CD4-positive, alpha-beta T cell treated with Interleukin-15 for 4 hours (primary cell): ENCODE data around the gene SETBP1.

Source experiments
- DNase-seq: peaks from one replicate; pipeline ENCODE4 v3.0.0-alpha.2; 2020; ENCODE audit warnings: low spot score

Gene SETBP1

DNA sequence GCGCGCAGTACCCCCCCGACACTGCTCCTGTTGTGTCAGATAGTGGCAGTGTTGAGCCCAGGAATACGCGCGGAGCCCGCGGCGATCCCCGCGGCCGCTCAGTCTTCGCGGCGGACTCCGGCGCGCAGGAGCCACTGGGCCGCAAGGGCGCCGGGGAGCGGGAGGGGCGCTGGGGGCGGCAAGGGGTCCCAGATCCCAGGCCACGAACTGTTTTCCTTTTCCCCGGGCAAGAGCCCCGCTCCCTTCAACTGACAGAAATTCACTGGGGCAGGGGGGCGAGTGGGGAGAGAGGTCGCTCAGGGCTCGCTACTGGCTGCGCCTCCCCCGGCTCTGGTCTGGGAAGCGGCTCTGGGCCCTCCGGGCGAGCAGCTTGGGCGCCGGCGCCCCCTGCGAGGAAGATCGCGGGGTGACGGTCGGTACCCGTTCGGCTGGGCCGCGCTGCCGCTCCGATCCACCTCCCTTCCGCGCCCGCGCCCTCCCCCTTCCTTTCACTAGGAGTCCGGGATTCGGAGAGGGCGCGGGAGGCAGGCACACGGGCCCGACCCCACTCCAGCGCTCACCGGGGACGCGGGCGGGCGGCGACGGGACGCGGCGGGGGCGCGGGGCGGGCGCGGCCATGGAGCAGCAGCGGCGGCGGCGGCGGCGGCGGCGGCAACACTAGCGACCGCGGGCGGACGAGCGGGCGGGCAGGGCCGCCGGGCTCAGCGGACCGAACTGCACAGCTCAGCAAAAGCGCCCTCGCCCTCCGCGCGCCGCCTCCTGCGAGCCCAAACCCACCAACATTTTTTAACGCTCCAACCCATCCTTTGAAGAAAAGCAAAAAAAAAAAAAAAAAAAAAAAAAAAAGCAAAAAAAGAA, 1.4 kb upstream of the SETBP1 start:
- peak; percentile 78 for DNase-seq

DNA sequence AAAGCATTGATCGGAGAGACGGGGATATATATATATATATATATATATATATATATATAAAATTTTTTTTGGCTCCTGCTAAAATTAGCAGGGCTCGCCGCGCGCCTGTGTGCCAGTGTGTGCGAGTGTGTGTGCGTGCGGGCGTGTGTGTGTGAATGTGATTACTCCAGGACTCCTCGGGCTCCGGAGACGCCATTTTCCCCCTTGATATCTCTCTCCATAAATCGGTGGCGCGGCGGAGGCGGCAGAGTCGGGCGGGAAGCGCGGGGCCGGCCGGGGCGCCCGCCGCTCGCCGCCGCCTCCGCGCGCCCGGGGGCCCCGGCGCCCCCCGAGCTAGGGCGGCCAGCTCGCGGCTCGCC, 795 bp upstream of the SETBP1 start:
- peak; percentile 22 for DNase-seq

DNA sequence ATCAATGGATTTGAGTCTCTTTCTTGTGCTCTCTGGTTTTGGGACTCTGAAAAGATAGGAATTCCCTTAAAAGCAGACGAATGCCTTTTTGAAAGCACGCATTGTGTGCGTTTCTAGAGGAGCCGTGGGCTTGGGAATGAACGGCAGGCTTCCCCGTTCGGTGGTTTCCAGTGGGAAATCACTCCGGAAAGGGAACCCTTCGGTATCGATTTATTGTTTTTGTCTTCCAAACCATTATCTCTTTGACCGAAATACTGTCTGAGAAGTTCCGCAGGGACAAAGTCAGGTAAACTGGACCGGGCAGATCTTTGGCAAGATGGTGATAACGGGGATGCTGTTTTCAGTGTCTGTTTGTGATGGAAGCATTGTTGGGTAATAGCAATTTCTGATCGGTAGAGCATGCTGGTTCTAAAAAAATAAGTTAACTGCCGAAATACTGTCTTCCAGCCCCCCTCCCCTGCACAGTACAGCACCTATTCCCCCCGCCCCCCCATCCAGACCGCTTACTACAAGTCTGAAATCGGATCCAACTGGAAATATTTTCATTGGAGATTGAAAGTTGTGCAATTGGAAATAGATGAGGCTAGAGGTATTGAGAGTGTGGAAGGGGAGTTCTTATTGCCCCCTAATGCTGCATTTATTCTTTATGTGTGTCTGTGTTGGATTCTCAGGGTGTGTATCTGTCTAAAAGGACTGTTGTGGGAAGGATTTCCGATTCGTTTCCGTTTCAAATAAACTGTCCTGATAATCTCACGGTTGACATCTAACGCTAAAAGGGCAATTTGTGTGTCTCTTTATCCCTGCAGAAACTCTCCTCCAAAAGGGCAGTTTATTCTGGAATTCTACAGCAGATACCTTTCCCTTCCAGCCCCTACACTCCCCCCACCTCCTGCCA, 635 bp downstream of the SETBP1 start:
- no peak for DNase-seq

DNA sequence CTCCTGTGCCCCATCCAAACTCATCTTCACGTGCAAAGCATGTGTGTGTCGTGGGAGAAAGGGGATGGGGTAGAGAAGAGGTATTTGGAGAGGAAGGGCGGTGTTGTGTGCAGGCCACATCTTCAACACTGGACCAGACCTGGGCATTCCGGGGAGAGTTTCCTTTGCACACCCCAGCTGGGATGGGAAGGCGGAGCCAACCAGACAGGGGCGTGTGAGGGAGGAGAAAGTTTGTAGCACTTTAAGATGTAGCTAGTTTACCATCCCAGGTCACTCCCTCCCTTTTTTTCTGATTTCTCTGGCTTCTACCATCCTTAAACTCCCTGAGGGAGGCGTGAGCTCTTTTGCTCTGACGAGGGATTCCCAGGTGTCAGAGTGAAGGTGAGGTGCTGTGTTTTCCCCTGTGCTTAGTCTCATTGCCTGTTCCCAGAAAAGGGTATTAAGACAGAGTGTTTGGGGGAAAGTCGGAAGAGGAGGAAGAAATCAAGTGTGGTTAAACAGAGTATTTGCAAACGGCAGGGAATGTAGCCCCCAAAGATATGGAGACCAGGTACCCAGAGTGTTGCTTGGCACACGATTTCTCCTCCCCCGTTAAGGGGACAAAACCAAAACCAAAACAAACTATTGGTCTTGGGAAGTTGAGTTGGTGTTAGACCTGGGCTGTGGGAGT, 1.6 kb downstream of the SETBP1 start:
- DNase-seq, result no peak

DNA sequence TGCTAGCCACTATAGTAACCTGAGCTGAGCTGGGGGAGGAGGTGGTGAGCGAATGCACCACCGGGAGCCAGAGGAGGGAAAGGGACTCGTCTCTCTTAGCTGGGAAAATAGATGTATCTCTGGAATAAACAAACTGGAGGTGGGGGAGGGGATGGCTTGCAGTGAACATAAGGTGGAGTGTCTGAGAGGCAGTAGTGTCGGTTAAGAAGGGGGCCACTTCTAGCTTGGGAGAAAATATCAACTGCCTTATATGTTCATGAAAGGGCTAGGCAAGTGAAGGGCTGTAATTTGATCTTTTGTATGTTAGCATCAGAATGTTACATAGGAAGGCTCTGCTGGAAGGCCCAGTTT, 2.2 kb downstream of the SETBP1 start:
- no peak for DNase-seq

DNA sequence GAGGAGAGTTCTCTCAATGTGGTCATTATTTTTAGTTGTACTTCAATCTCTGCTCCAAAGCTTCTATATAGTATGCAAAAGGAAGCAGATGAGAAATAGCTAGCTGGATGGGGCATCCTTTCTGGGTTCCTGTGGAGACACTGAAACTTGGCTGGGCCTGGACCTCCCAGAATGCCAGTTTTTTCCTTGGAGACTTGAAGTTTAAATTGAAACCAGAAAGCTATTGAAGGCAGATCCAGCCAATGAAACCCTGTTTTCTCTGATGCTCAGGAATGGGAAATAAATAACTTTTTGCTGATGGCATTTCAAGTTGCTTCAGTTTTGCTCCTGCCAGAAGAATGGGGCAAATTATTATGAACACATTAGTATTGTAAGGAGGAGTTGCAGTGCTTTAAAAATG, 2.9 kb downstream of the SETBP1 start:
- no peak for DNase-seq

DNA sequence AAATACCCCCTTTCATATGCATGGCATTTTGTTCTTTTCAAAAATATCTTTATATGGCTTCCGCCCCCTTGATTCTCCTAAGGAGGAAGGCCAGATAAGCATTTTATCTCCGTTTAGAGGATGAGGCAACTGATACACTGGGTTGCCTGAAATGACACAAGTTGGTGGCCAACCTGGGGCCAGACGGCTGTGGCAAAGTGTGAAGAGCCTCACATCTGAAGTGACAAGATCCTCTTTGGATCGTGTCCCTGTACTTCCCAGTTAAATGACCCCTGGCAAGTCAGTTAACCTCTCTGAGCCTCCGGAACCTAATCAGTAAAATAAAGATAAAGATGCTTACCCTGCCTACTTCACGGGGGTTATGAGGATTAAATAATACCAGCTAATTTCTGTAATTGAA, 4.6 kb downstream of the SETBP1 start:
- no peak for DNase-seq

DNA sequence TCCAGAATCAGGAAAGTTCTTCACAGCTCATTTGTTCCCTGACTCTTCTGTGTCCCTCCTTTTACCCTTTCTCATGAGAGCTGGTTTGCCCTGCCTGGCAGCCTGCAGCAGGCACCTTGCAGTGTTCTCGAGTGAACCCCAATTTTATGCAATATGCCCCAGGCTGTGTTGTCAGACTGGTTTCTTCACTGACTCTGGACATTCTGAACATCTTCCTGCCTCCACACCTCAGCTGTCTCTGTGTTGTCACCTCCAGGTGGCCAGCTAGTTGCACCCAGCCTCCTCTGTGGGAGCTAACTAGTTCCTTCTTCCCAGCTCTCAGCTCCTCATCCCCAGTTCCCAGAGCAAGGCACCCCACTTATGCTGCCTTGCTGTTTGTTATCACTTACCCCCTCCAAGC, 5.5 kb downstream of the SETBP1 start:
- DNase-seq, result no peak

DNA sequence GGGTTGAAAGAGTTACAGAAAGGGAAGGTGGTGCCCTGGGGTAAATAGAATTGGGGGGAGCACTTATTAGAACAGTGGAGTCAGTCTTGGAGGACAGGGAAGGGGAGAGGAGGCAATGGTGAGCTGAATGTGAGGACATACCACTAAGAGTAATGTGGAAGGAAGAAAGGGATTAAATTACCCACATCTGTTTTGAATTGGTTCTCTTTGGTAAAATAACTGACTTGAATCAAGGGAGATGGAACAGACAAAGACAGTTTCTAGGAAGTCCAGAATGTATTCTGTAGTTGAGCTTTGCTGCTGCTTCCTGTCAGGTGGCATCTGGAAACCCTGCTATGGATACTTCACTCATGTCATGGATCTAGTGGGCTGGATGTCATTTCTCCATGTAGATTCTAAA, 6.7 kb downstream of the SETBP1 start:
- no peak for DNase-seq

DNA sequence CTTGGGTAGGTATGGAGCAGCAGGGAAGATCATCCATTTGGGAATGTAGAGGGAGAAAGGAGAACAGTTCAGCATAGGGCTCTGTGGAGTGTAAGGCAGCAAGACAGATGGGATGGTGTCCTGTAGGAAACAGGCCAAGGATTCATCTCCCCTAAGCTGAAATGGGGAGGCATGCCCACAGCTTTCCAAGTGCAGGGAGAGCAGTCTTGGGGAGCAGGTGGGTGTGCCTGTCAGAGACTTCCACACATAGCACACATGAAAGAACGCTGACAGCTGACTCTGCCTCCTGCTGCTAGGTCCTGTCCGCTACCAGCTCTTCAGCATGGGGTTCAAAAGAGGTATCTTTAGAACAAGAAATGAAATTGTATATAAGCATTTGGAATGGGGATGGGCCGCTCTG, 9.0 kb downstream of the SETBP1 start:
- DNase-seq, result no peak

DNA sequence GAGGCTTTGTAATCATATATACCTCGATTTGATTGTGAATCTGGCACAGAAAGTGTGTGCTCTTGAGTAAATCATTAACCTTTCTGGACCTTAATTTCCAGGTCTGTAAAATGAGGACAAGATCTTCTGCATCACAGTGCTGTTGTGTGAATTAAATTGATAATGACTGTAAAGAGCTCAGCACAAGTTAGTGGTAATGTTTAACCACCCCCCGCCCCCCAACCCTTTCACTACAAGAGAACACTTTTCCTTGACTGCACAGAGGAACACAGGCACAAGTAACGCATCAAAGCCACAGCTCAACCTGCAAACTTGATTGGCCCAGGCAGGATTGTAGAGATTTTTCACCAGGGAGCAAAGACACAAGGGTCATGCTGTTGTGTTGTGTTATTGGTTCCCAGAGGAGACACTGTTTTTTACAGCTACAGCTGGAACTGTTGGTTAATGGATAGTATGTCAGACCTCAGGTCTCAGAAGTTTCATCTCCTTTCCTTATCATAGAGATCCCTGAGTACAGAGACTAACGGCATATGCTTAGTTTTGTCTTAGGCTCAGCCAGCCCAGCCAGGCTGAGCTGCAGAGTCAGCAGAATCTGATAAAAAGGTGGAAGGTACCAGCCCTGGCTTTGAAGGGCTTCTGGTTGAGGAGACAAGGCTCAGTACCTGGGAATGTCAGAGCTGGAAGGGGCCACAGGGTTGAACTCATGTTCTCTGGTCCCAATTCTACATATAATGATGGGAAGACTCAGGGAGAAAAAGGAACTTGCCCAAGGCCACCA, 10.6 kb downstream of the SETBP1 start:
- DNase-seq, result no peak

DNA sequence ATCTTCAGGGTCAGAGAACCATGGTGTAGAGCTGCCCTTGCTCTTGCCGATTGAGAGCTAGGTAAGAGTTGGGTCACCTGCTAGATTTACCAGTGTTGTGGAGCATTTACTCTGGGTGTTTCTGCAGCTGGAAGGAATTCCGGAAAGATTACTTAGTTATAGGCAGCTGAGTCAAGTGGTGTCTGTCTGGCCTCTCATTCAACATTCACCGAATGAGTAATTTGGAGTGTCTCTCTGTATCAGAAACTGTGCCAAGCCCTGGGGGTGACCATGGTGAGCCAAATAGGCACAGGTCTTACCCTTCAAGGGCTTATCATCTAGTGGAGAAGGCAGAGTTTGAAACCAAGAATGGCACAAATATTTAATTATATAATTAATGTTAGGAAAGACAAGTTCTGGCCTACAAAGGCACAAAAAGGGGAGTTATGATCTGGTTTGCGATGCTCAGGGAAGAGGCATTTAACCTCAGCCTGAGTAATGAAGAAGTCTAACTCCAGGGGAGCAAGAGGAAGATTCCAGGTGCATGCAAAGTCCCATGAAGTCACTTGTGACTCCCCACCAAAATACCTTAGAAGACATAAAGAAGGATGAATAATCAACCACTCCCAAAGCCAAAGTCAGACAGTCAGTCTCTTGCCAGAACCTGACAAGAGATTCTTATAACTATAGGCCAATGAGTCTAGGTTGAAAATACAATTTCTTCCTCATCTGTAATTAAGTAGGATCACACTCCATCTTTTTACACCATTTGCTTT, 12.5 kb downstream of the SETBP1 start:
- no peak for DNase-seq

DNA sequence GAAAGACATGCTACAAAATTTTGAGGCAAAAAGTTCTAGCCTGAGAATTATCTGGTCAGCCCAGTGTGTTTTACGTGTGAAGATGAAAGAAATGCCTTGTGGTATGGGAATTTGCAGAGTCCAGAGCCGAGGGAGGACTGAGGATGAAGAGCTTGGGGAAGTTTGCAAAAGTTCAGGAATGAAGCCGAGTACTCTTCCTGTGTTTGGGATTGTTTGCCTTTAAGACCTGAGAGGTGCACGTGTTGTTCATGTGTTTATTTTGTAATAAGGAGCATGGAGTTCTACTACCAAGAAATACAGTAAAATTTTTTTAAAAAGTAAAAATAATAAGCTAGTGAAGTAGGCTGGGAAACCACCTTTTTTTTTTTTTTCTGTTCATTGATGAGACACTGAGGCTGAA, 14.8 kb downstream of the SETBP1 start:
- DNase-seq, result no peak

DNA sequence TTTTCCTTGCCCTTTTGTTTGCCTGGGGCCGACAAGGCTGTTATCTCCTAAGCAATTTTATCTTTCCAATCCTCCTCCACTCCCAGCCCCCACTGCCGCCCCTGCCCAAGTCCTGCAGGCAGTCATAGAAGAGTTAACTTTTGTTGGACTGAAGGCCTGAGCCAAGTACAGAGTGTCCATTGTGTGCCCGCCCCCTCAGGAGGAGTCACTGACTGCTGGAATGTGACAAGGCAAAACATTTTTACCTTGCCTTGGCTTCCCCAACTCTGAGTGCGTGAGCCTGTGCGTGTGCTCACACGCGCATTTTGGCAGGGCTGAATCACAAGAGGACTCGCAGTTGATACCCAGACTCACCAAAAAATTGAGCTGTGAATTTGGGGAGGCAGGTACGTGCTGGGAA, 16.2 kb downstream of the SETBP1 start:
- DNase-seq, result no peak

DNA sequence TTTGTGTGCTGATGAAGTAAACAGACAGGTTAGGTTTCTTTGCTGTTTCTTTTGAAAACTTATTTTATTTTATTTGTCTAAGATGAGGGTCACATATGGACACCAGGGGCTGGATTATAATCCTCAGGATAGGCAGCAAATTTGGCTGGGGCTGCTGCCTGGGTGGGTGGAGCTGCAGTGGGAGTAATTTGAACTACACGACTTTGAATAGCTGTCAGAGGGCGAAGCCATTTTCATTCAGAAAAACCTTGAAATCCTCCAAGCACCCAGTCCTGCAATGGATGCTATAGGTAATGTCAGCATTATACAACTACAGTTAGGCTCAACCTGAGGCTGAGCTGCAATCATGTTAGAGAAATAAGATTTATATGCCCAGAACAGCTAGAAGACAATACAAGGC, 16.6 kb downstream of the SETBP1 start:
- no peak for DNase-seq

DNA sequence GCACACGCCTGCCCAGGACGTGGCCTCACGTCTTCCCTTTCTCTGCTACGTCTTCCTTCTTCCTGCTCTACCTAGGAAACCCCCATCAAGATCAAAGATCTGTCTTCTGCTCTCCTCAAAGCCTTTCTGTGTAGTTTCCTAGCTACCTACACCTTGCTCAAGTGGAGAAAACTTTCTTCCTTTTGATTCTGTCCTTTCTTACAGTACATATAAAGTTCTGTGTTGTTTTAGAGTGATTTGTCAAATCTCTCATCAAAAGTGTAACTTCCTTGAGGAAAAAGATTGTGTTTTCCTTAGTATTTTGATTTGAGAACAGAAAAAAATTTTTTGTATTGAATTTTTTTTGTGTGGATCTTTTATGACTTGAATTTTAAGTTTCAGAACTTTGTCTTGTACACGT, 17.8 kb downstream of the SETBP1 start:
- no peak for DNase-seq

DNA sequence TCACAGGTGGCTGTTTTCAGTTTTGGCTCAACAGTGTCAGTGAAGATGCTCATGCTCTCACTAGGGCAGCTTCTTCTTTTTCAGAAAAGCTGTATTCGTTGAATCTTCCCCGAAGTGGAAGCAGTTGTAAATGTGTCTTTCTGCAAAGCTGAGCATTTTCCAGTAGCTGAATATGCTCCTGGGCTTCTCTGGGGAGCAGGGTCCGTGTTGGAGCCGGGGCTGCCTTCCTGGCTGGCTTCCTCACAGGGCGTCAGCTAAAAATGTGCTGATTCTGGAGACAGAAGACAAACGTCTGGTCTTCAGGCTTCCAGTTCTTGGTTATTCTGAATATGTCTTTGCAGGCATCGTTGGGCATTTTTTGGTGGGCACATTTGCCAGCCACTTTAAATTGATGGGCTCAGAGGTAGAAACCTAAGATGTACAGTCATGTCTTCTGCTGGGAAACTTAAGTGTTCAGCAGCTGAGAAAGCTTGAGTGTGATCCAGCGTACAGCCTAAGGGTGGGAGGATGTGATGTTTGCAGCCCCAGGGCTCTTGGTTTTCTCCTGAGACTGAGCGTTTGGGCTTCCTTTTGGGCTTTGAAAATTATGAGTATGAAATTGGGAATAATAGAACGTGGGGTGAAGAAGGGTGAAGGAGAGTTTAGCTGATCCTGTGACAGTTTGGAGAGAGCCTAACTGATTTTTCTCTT, 19.0 kb downstream of the SETBP1 start:
- no peak for DNase-seq

DNA sequence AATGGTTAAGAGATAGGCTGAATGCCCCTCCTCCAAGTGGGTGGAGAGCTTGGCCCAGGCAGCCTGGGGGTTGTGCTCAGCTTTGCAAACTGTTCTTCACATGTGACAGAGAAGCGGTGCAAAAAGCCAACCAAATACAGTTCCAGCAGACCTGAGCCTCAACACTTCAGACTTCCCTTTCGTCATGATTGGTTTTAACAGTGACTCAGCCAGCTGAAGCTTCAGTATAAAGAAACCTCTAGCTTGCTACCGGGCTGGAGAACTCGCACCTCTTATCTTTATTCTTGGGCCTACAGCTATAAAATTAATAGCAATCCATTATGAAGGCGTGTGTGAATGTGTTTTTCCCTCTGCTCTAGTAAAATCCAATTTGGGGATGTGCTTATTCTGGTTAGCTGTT, 20.0 kb downstream of the SETBP1 start:
- peak; percentile 46 for DNase-seq

DNA sequence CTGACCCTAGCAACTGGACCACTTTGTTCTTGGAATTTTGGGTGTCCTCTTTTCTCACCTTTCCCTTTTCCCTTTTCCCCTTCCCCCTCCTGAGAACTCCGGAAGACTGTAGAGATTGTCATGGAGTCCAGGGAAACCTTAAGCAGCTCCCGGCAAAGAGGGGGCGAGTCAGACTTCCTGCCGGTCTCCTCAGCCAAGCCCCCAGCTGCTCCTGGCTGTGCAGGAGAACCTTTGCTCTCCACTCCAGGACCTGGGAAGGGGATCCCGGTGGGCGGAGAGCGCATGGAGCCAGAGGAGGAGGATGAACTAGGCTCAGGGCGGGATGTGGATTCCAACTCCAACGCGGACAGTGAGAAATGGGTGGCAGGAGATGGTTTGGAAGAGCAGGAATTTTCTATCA, 20.5 kb downstream of the SETBP1 start:
- DNase-seq, result no peak

DNA sequence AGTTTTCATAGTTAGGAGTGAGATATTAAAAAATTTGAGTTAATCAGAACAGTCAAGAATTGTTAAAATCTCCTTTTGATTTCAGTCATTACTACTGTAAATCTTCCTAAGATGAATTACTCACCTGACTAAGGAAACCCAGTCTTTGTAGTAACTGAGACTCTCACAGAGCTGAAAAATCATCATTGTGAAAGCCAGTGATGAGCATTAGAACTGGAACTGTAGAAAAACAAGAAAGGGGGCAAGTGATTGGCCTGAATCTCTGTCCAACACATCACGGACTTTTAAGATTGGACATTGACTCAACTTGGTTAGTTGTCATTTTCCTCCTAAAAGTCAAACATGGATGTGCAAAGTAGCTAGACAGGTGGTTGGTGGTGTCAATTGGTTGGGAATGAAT, 21.9 kb downstream of the SETBP1 start:
- DNase-seq, result no peak
